Panc1 (cell line): ENCODE results near the gene PPP2R2B.
A peak's percentile ranks its signal among the peaks of the same experiment; 100 is the strongest.

Experiments
- CTCF ChIP-seq: fragments of 450-650 bp; IDR thresholded peaks from 2 replicates; pipeline ENCODE4 v1.5.1; 2017; ENCODE audit warnings: mild to moderate bottlenecking
- POLR2AphosphoS5 ChIP-seq: IDR thresholded peaks from 2 replicates; pipeline ENCODE4 v1.6.1; 2012; ENCODE audit warnings: mild to moderate bottlenecking, low read depth, low read length, moderate library complexity
- REST ChIP-seq, 2 experiments: IDR thresholded peaks; 2 replicates each; pipeline ENCODE4 v1.6.1; 2011 to 2012; ENCODE audit warnings: low read depth in 2 of 2, control low read depth in 1 of 2, low read length in 1 of 2, mild to moderate bottlenecking in 1 of 2, moderate library complexity in 1 of 2; ENCODE audit not compliant: insufficient read depth in 1 of 2
- TCF7L2 ChIP-seq: IDR thresholded peaks from 2 replicates; pipeline ENCODE4 v1.6.1; 2011; ENCODE audit warnings: mild to moderate bottlenecking, low read depth, low read length, inconsistent platforms

- peak; percentile 23 for TF ChIP-seq CTCF
- no peak for TF ChIP-seq POLR2AphosphoS5
- TF ChIP-seq REST (IDR thresholded peaks at IDR 0.05; ENCODE audit: insufficient read depth in 1 of 2, low read depth in 2 of 2, low read length in 1 of 2), result no peak
- TF ChIP-seq TCF7L2, result no peak
Observed at GRCh38 chr5:146595088-146595487, 283.5 kb downstream of the PPP2R2B start.
